ENCODE data around the gene ELOVL7. TPM values are rescaled to one million over a fixed set of nuclear protein-coding genes. Genes with fewer than 3 reads are reported as not detected.

Gene ELOVL7
- total RNA-seq (1 to 10 TPM; 1.7 to 8.1 (median 3.1) TPM), polyA plus RNA-seq (under 1 TPM; 0.43 to 0.52 (median 0.51) TPM)
- long read RNA-seq, donor 1, result 0 reads
- long read RNA-seq, donor 2, partial matches to known transcripts, result 0 of 1 reads
- long read RNA-seq, donor 2, other reads (novel, unspliced or antisense), result 0 of 1 reads

- Histone ChIP-seq H3K4me3 (peak within 1 kb of the TSS; percentile 52 to 76 (median 62)), H3K9me3 (no peaks in the 10 kb centered on the region), H3K27ac (no peak within 1 kb of the TSS), H3K36me3 (no peaks in the 10 kb centered on the region), H3K27me3 (replicated peaks in 1 of 7) (peaks cover 6 to 73% (median 31%) of the 10 kb centered on the region in 7 donors), H3K4me1 (peaks cover 5 to 22% (median 15%) of the 10 kb centered on the region in 6 donors)
- WGBS, 5 donors, result 1 to 4% (median 2%) methylated on average over 48 to 87 of the region's 87 CpGs
- intact Hi-C loops (cut with DNase I; ENCODE audit: low total_unique reads), result no loop called here
- TF ChIP-seq CTCF (IDR thresholded peaks at IDR 0.05 in 8 of 11, conservative IDR thresholded peaks at IDR 0.05 in 3 of 11) (no peak), POLR2AphosphoS5 (IDR thresholded peaks at IDR 0.05) (peak in 2 of 3 donors; percentile 21 to 39)
- peak; percentile 80 for DNase-seq
Measured at GRCh38 chr5:60843936-60844905, at the start of gene ELOVL7. Gene ELOVL7 (minus strand): TSS chr5:60844269. CDS start chr5:60787397, 56,872 bp downstream.

GRCh38 chr5:60893521-60893920, 49.5 kb upstream of the ELOVL7 start:
- intact Hi-C loops (cut with DNase I; ENCODE audit: low total_unique reads), result no loop called here
- no peak for DNase-seq
- Histone ChIP-seq H3K4me3 (no peak overlapping the region), H3K9me3 (no peaks in the 10 kb centered on the region), H3K4me1 (no peaks in the 10 kb centered on the region), H3K36me3 (peaks cover 0 to 68% (median 29%) of the 10 kb centered on the region in 6 donors), H3K27ac (no peak overlapping the region), H3K27me3 (replicated peaks in 1 of 7) (no peaks in the 10 kb centered on the region)
- 96 to 98% (median 97%) methylated on average over 13 of the region's 13 CpGs for WGBS, 5 donors
- TF ChIP-seq CTCF (IDR thresholded peaks at IDR 0.05 in 8 of 11, conservative IDR thresholded peaks at IDR 0.05 in 3 of 11), result no peak
- no peak for TF ChIP-seq POLR2AphosphoS5 (IDR thresholded peaks at IDR 0.05)
- TF ChIP-seq POLR2A (IDR thresholded peaks at IDR 0.05), result no peak

- no peaks in the 10 kb centered on the region for H3K27me3 ChIP-seq (replicated peaks in 1 of 7)
- TF ChIP-seq POLR2AphosphoS5 (IDR thresholded peaks at IDR 0.05), result no peak
- no peak for TF ChIP-seq CTCF (IDR thresholded peaks at IDR 0.05 in 8 of 11, conservative IDR thresholded peaks at IDR 0.05 in 3 of 11)
- TF ChIP-seq POLR2A (IDR thresholded peaks at IDR 0.05), result no peak
- H3K36me3 ChIP-seq, result peaks cover 0 to 66% (median 20%) of the 10 kb centered on the region in 6 donors
- DNase-seq, result no peak
- no peaks in the 10 kb centered on the region for H3K9me3 ChIP-seq
- 87 to 98% (median 97%) methylated on average over 2 of the region's 2 CpGs for WGBS, 5 donors
- H3K4me3 ChIP-seq, result no peak overlapping the region
- H3K27ac ChIP-seq, result no peak overlapping the region
- intact Hi-C loops (cut with DNase I; ENCODE audit: low total_unique reads), result no loop called here
- H3K4me1 ChIP-seq, result no peaks in the 10 kb centered on the region
Measured at GRCh38 chr5:60891667-60892066, 47.6 kb upstream of the ELOVL7 start.
